K562 (cell line): ENCODE results near the gene IRAK4. TPM values are rescaled to one million over a fixed set of nuclear protein-coding genes. Genes with fewer than 3 reads are reported as not detected.

Source experiments
- ASH1L ChIP-seq: fragments of 450-650 bp; IDR thresholded peaks from 2 replicates; pipeline ENCODE4 v1.6.1; 2018; ENCODE audit warnings: borderline replicate concordance, mild to moderate bottlenecking, low read depth; ENCODE audit not compliant: partially characterized antibody
- ATF7 ChIP-seq: fragments of 450-650 bp; IDR thresholded peaks from 2 replicates; pipeline ENCODE4 v1.7.1; 2014; ENCODE audit warnings: mild to moderate bottlenecking, moderate library complexity
- CEBPG ChIP-seq, 3 experiments: fragments of 200-800 bp in 1 of 3; sonication (Bioruptor generic) in 1 of 3; sonication (generic) in 1 of 3; formaldehyde crosslinking in 1 of 3; IDR thresholded peaks in 2 of 3; conservative IDR thresholded peaks in 1 of 3; 2 replicates each; pipeline versions ENCODE4 v1.6.1 to v1.8.0; 2016 to 2022; ENCODE audit warnings: missing compliant biosample characterization in 2 of 3, missing genetic modification characterization in 2 of 3, mild to moderate bottlenecking in 1 of 3, missing genetic modification reagents in 1 of 3
- EP400 ChIP-seq: fragments of 450-650 bp; IDR thresholded peaks from 2 replicates; pipeline ENCODE4 v1.6.1; 2017; ENCODE audit warnings: antibody characterized with exemption, mild to moderate bottlenecking, moderate library complexity
- MAZ ChIP-seq, 2 experiments: fragments of 450-650 bp in 1 of 2; sonication (generic) in 1 of 2; formaldehyde crosslinking; IDR thresholded peaks in 1 of 2; conservative IDR thresholded peaks in 1 of 2; 2 replicates each; pipeline versions ENCODE4 v1.4.0 to v1.5.0; 2020; ENCODE audit warnings: mild to moderate bottlenecking in 1 of 2, missing genetic modification reagents in 1 of 2
- NFXL1 ChIP-seq: fragments of 450-650 bp; formaldehyde crosslinking; IDR thresholded peaks from 2 replicates; pipeline ENCODE4 v1.4.0; 2021; ENCODE audit warnings: mild to moderate bottlenecking
- PHF8 ChIP-seq: fragments of 200-600 bp; sonication (generic); IDR thresholded peaks from 2 replicates; pipeline ENCODE4 v1.6.1; 2012; ENCODE audit warnings: mixed run types, mild to moderate bottlenecking, inconsistent platforms, low read length, moderate library complexity, borderline replicate concordance
- PREB ChIP-seq: sonication (generic); formaldehyde crosslinking; IDR thresholded peaks from 2 replicates; pipeline ENCODE4 v1.8.1; 2023; ENCODE audit warnings: mild to moderate bottlenecking, missing genetic modification reagents
- SPI1 ChIP-seq: IDR thresholded peaks from 2 replicates; pipeline ENCODE4 v1.6.1; 2011; ENCODE audit warnings: low read depth, low read length, control low read depth, borderline replicate concordance
- THRA ChIP-seq: fragments of 450-650 bp; IDR thresholded peaks from 2 replicates; pipeline ENCODE4 v1.6.1; 2017; ENCODE audit warnings: mild to moderate bottlenecking, moderate library complexity
- ZBTB17 ChIP-seq: fragments of 450-650 bp; formaldehyde crosslinking; IDR thresholded peaks from 2 replicates; pipeline ENCODE4 v1.4.0; 2020; ENCODE audit warnings: mild to moderate bottlenecking
- ZNF592 ChIP-seq: fragments of 450-650 bp; IDR thresholded peaks from 2 replicates; pipeline ENCODE4 v1.6.1; 2017; ENCODE audit warnings: antibody characterized with exemption, mild to moderate bottlenecking
- ZNF764 ChIP-seq: fragments of 250-450 bp; sonication (Bioruptor Pico); IDR thresholded peaks from 2 replicates; pipeline ENCODE4 v1.4.0; 2020; ENCODE audit warnings: low read depth, mild to moderate bottlenecking, moderate library complexity
- polyA plus RNA-seq, 8 experiments: library from polyadenylated mRNA; depleted of rRNA in 4 of 8; stranded (reverse) in 5 of 8; unstranded in 3 of 8; fragments of >200 nt; fragmentation: Nextera tagmentation in 2 of 8; fragmentation: Illumina TruSeq in 1 of 8; extraction: Ambion mirVana in 2 of 8; extraction: Trizol in 1 of 8; gene quantifications; 2 replicates each; pipeline versions ENCODE4 v1.2.1 to v1.2.3, GENCODE V29; 2011 to 2014; ENCODE audit warnings: inconsistent platforms in 1 of 8, missing spikeins in 1 of 8
- total RNA-seq, 7 experiments: library from RNA; depleted of rRNA in 6 of 7; stranded (reverse); fragments of >200 nt in 6 of 7; fragmentation: Illumina TruSeq in 2 of 7; extraction: Trizol in 2 of 7; gene quantifications; 2 replicates each; pipeline versions ENCODE4 v1.2.1 to v1.2.3, GENCODE V29; 2011 to 2021; ENCODE audit warnings: low replicate concordance in 1 of 7
- TF ChIP-seq, protein P1 (sequence below): IDR thresholded peaks from 2 replicates; pipeline ENCODE4 v1.6.1; 2012; ENCODE audit warnings: low read depth, low read length, improper control_type of control experiment, borderline replicate concordance

Gene IRAK4
- total and polyA plus RNA-seq, 9 of the 15 experiments (the other 6 are each of a cell fraction or from before 2014, with no cell fraction given) = 10.8 to 34.5 (median 16.0) TPM

- TF ChIP-seq, protein P1, sequence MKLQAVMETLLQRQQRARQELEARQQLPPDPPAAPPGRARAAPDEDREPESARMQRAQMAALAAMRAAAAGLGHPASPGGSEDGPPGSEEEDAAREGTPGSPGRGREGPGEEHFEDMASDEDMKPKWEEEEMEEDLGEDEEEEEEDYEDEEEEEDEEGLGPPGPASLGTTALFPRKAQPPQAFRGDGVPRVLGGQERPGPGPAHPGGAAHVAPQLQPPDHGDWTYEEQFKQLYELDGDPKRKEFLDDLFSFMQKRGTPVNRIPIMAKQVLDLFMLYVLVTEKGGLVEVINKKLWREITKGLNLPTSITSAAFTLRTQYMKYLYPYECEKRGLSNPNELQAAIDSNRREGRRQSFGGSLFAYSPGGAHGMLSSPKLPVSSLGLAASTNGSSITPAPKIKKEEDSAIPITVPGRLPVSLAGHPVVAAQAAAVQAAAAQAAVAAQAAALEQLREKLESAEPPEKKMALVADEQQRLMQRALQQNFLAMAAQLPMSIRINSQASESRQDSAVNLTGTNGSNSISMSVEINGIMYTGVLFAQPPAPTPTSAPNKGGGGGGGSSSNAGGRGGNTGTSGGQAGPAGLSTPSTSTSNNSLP = no peak
- TF ChIP-seq ZBTB17 (CRISPR knock-in tag) (0 out of 2 replicates have a peak, but pooled peaks have one; percentile 27), THRA (no peak), SPI1 (peak; percentile 81), CEBPG (CRISPR knock-in tag; IDR thresholded peaks at IDR 0.05) (peak; percentile 64), CEBPG (tag; conservative IDR thresholded peaks at IDR 0.05 in 1 of 2, IDR thresholded peaks at IDR 0.05 in 1 of 2) (0 out of 4 replicates have a peak, but pooled peaks of 1 of the 2 experiments have one; percentile 10), ASH1L (peak; percentile 31), ZNF764 (CRISPR knock-in tag) (no peak), ATF7 (peak; percentile 78), PHF8 (peak; percentile 85), MAZ (CRISPR knock-in tag; conservative IDR thresholded peaks at IDR 0.05 in 1 of 2, IDR thresholded peaks at IDR 0.05 in 1 of 2) (0 out of 4 replicates have a peak, but pooled peaks of 1 of the 2 experiments have one; percentile 9), NFXL1 (CRISPR knock-in tag) (no peak), ZNF592 (no peak), PREB (CRISPR knock-in tag) (no peak), EP400 (peak; percentile 80)
These were observed at the start of gene IRAK4, which contains the start of gene PUS7L (continued) for GRCh38 chr12:43758728-43759563.
